Gastroesophageal sphincter (tissue), 4 donors: ENCODE results near the gene HDAC4. TPM values are rescaled to one million over a fixed set of nuclear protein-coding genes. Genes with fewer than 3 reads are reported as not detected.

ENCODE experiments used
- ATAC-seq: fragments of 150-250 bp; one replicate; pipeline ENCODE4 v1.9.1; 2016; ENCODE audit warnings: mild to moderate bottlenecking, moderate library complexity
- H3K27ac ChIP-seq, 4 donors: fragments of 200-600 bp; sonication (generic) in 3 of 4; 1 replicate in 3 of 4; 2 replicates in 1 of 4; pipeline ENCODE4 v1.5.1; 2016 to 2019
- H3K27me3 ChIP-seq: fragments of 200-600 bp; sonication (generic); one replicate; pipeline ENCODE4 v1.5.1; 2019
- H3K36me3 ChIP-seq, 2 donors: fragments of 200-600 bp; sonication (generic); one replicate each; pipeline ENCODE4 v1.5.1; 2019; ENCODE audit warnings: control low read depth in 1 of 2
- H3K4me1 ChIP-seq, 3 donors: fragments of 200-600 bp; sonication (generic); 1 replicate in 2 of 3; 2 replicates in 1 of 3; pipeline ENCODE4 v1.5.1; 2016 to 2019; ENCODE audit warnings: control low read depth in 2 of 3
- H3K4me3 ChIP-seq, 2 donors: fragments of 200-600 bp; sonication (generic); one replicate each; pipeline ENCODE4 v1.5.1; 2019; ENCODE audit warnings: mild to moderate bottlenecking in 1 of 2, moderate library complexity in 1 of 2
- H3K9me3 ChIP-seq, 3 donors: fragments of 200-600 bp; sonication (generic); one replicate each; pipeline ENCODE4 v1.5.1; 2017 to 2019; ENCODE audit warnings: control low read depth in 2 of 3
- CTCF ChIP-seq, 4 experiments: fragments of 200-600 bp in 2 of 4; fragments of 450-650 bp in 2 of 4; sonication (generic) in 1 of 4; IDR thresholded peaks; one replicate each; pipeline ENCODE4 v1.5.1; 2017 to 2019; ENCODE audit warnings: antibody characterized with exemption in 4 of 4, mild to moderate bottlenecking in 2 of 4, moderate library complexity in 2 of 4
- EP300 ChIP-seq: sonication (generic); formaldehyde crosslinking; IDR thresholded peaks from one replicate; pipeline ENCODE4 v1.6.1; 2017; ENCODE audit warnings: antibody characterized with exemption, mild to moderate bottlenecking
- POLR2A ChIP-seq, 2 donors: fragments of 450-650 bp; IDR thresholded peaks; one replicate each; pipeline ENCODE4 v1.6.1; 2017; ENCODE audit warnings: antibody characterized with exemption in 2 of 2, mild to moderate bottlenecking in 2 of 2, moderate library complexity in 1 of 2
- POLR2AphosphoS5 ChIP-seq: sonication (generic); formaldehyde crosslinking; IDR thresholded peaks from one replicate; pipeline ENCODE4 v1.6.1; 2017; ENCODE audit warnings: antibody characterized with exemption
- WGBS, 2 donors: methylation state at CpG; one replicate each; pipeline ENCODE4 v1.1.5; 2018; ENCODE audit warnings: low coverage in 1 of 2; 5-methylcytosine and 5-hydroxymethylcytosine counted together
- total RNA-seq, 4 donors: library from RNA; depleted of rRNA; stranded (reverse); fragments of >200 nt; gene quantifications; one replicate each; pipeline ENCODE4 v1.1.0, GENCODE V29; 2016

The HDAC4 gene
- total RNA-seq, 4 donors from 2014 or later, result 41.3 to 104 (median 85.8) TPM

DNA sequence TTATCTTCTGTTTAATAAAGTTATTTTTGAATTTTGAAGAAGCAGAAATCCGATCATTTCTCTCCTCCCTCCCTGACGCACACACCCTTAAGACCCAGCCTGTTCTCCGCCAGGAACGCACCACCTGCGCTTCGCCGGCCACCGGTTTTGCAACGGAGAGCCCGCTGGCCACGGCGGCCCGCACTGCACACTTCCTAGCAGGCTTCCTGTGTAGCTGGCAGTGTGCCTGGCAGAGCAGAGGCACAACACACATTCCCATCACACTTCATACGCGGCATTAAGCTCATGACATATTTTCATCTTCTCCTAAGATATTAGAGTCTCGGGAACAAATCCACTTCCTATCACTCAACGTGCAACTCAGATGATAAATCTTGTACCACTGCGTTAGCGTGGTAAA, 148.0 kb downstream of the HDAC4 start:
- peaks cover 0 to 7% (median 0%) of the 10 kb centered on the region in 3 donors for H3K9me3 ChIP-seq
- peaks cover 0 to 92% (median 4%) of the 10 kb centered on the region in 3 donors for H3K4me1 ChIP-seq
- H3K27ac ChIP-seq, result peak overlapping the region in 3 of 4 donors; percentile 4 to 59 (median 48)
- H3K27me3 ChIP-seq, result no peaks in the 10 kb centered on the region
- 51 to 59% methylated on average over 11 to 16 of the region's 19 CpGs for WGBS, 2 donors
- peak; percentile 45 for ATAC-seq
- H3K4me3 ChIP-seq, result no peak overlapping the region
- H3K36me3 ChIP-seq, result no peaks in the 10 kb centered on the region
- TF ChIP-seq POLR2AphosphoS5 (peak; percentile 40), CTCF (IDR thresholded peaks at IDR 0.05) (no peak)

GRCh38 chr2:239252393-239252792, 148.4 kb downstream of the HDAC4 start:
- no peak overlapping the region for H3K4me3 ChIP-seq
- no peak for ATAC-seq
- WGBS, 2 donors, result 68 to 73% methylated on average over 5 to 6 of the region's 8 CpGs
- TF ChIP-seq CTCF (IDR thresholded peaks at IDR 0.05), result no peak
- no peak for TF ChIP-seq EP300
- no peak for TF ChIP-seq POLR2AphosphoS5
- TF ChIP-seq POLR2A (IDR thresholded peaks at IDR 0.05), result no peak
- H3K27ac ChIP-seq, result peak overlapping the region in 2 of 4 donors; percentile 48 to 59
- H3K9me3 ChIP-seq, result peaks cover 0 to 3% (median 0%) of the 10 kb centered on the region in 3 donors
- peaks cover 0 to 95% (median 4%) of the 10 kb centered on the region in 3 donors for H3K4me1 ChIP-seq
- no peaks in the 10 kb centered on the region for H3K27me3 ChIP-seq
- no peaks in the 10 kb centered on the region for H3K36me3 ChIP-seq

DNA sequence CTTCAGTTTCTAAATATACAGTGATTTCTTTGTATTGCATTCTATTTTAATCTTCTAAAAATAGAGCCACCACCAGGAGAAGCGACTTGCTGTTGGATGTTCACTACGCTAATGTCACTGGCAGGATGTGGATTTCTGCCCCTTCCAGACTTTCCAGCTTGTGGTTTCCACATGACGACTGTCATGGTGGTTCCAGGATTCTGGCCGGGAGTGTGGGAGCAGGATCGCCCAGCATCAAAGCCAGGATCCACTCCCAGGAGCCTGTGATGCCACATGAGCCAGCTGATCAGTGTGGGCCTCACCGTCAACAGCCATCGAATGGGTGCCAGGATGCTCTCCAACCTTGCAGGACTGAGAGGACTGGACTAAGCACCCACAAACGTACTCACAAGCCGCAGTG, 148.8 kb downstream of the HDAC4 start:
- Histone ChIP-seq H3K4me1 (peaks cover 0 to 93% (median 4%) of the 10 kb centered on the region in 3 donors), H3K9me3 (no peaks in the 10 kb centered on the region), H3K4me3 (no peak overlapping the region), H3K36me3 (no peaks in the 10 kb centered on the region), H3K27me3 (no peaks in the 10 kb centered on the region), H3K27ac (peak overlapping the region in 2 of 4 donors; percentile 48 to 59)
- no peak for TF ChIP-seq CTCF (IDR thresholded peaks at IDR 0.05)
- WGBS, 2 donors, result 74 to 87% methylated on average over 5 to 7 of the region's 9 CpGs
- no peak for ATAC-seq

- TF ChIP-seq POLR2A (IDR thresholded peaks at IDR 0.05) (no peak), CTCF (IDR thresholded peaks at IDR 0.05) (no peak), POLR2AphosphoS5 (no peak)
- WGBS, 2 donors, result 77 to 88% methylated on average over 6 to 12 of the region's 30 CpGs
- Histone ChIP-seq H3K4me3 (no peak overlapping the region), H3K36me3 (no peaks in the 10 kb centered on the region), H3K9me3 (no peaks in the 10 kb centered on the region), H3K27ac (peak overlapping the region; percentile 1 to 79 (median 76)), H3K27me3 (no peaks in the 10 kb centered on the region), H3K4me1 (peaks cover 0 to 93% (median 13%) of the 10 kb centered on the region in 3 donors)
- no peak for ATAC-seq
These were observed 150.4 kb downstream of the HDAC4 start for GRCh38 chr2:239250216-239251081.

- H3K4me1 ChIP-seq, result peaks cover 0 to 93% (median 19%) of the 10 kb centered on the region in 3 donors
- no peaks in the 10 kb centered on the region for H3K36me3 ChIP-seq
- H3K27ac ChIP-seq, result peak overlapping the region; percentile 1 to 79 (median 76)
- TF ChIP-seq EP300 (no peak), CTCF (IDR thresholded peaks at IDR 0.05) (peak in 1 of 4 experiments; percentile 7), POLR2AphosphoS5 (peak; percentile 79), POLR2A (IDR thresholded peaks at IDR 0.05) (no peak)
- H3K9me3 ChIP-seq, result no peaks in the 10 kb centered on the region
- 5% methylated on average over 4 of the region's 17 CpGs; no CpG with 5 or more reads in 1 of the 2 donors for WGBS, 2 donors
- H3K27me3 ChIP-seq, result no peaks in the 10 kb centered on the region
- peak; percentile 90 for ATAC-seq
- H3K4me3 ChIP-seq, result no peak overlapping the region
These were observed 151.0 kb downstream of the HDAC4 start for GRCh38 chr2:239249776-239250175.
